GM23338 (cell line): ENCODE results near the gene MARCHF3. TPM values are rescaled to one million over a fixed set of nuclear protein-coding genes. Genes with fewer than 3 reads are reported as not detected.

ENCODE experiments used
- ATAC-seq: fragments of 200-7000 bp; cut with Tn5 transposase; 3 replicates; pipeline ENCODE4 v1.9.1; 2020
- DNase-seq: peaks from one replicate; pipeline ENCODE4 v3.0.0-alpha.2; 2015; ENCODE audit warnings: low spot score
- H2AFZ ChIP-seq: fragments of 200-600 bp; sonication (generic); 2 replicates; pipeline ENCODE4 v1.8.0; 2016; ENCODE audit warnings: antibody characterized with exemption, mild to moderate bottlenecking, moderate library complexity
- H3F3A ChIP-seq: fragments of 200-600 bp; sonication (generic); replicated peaks from 2 replicates; pipeline ENCODE4 v1.8.0; 2017; ENCODE audit warnings: antibody characterized with exemption, mixed run types, low read depth
- H3K27ac ChIP-seq: fragments of 200-600 bp; sonication (generic); 2 replicates; pipeline ENCODE4 v1.6.1; 2016; ENCODE audit warnings: low read depth
- H3K27me3 ChIP-seq: fragments of 200-600 bp; sonication (generic); 2 replicates; pipeline ENCODE4 v1.8.0; 2016; ENCODE audit warnings: mild to moderate bottlenecking, mixed run types, moderate library complexity; ENCODE audit not compliant: insufficient read depth
- H3K36me3 ChIP-seq: fragments of 200-600 bp; sonication (generic); 2 replicates; pipeline ENCODE4 v1.8.0; 2016; ENCODE audit warnings: mild to moderate bottlenecking; ENCODE audit not compliant: insufficient read depth
- H3K4me1 ChIP-seq: fragments of 200-600 bp; sonication (generic); 2 replicates; pipeline ENCODE4 v1.8.0; 2016; ENCODE audit warnings: mild to moderate bottlenecking, moderate library complexity; ENCODE audit not compliant: insufficient read depth
- H3K4me2 ChIP-seq: fragments of 200-600 bp; sonication (generic); 2 replicates; pipeline ENCODE4 v1.7.1; 2017; ENCODE audit warnings: mixed run types
- H3K4me3 ChIP-seq: fragments of 200-600 bp; sonication (generic); 2 replicates; pipeline ENCODE4 v1.6.1; 2016; ENCODE audit warnings: mixed run types
- H3K79me2 ChIP-seq: fragments of 200-600 bp; sonication (generic); replicated peaks from 2 replicates; pipeline ENCODE4 v1.8.0; 2017; ENCODE audit warnings: mild to moderate bottlenecking; ENCODE audit not compliant: insufficient read depth
- H3K9me2 ChIP-seq: fragments of 200-600 bp; sonication (generic); 2 replicates; pipeline ENCODE4 v1.8.0; 2017; ENCODE audit not compliant: insufficient read depth
- H4K20me1 ChIP-seq: fragments of 200-600 bp; sonication (generic); replicated peaks from 2 replicates; pipeline ENCODE4 v1.8.0; 2017; ENCODE audit warnings: mild to moderate bottlenecking; ENCODE audit not compliant: insufficient read depth
- H3K27ac Mint-ChIP-seq: 2 replicates; pipeline ENCODE4 v1.8.0; 2020; ENCODE audit warnings: inconsistent platforms, mild to moderate bottlenecking, moderate library complexity, mixed read lengths
- H3K27me3 Mint-ChIP-seq: 3 replicates; pipeline ENCODE4 v1.8.0; 2022; ENCODE audit warnings: low read depth, mild to moderate bottlenecking, moderate library complexity, mixed read lengths, inconsistent platforms; ENCODE audit not compliant: insufficient read depth, poor library complexity
- H3K36me3 Mint-ChIP-seq: 3 replicates; pipeline ENCODE4 v1.8.0; 2021; ENCODE audit warnings: low read depth, mild to moderate bottlenecking, inconsistent platforms, moderate library complexity, mixed read lengths
- H3K4me1 Mint-ChIP-seq: 3 replicates; pipeline ENCODE4 v1.8.0; 2020; ENCODE audit warnings: mild to moderate bottlenecking, inconsistent platforms, mixed read lengths
- H3K4me3 Mint-ChIP-seq: 3 replicates; pipeline ENCODE4 v1.8.0; 2021; ENCODE audit warnings: moderate library complexity, mild to moderate bottlenecking, inconsistent platforms, mixed read lengths
- H3K9me3 Mint-ChIP-seq: 3 replicates; pipeline ENCODE4 v1.8.0; 2020; ENCODE audit warnings: moderate library complexity, mild to moderate bottlenecking, inconsistent platforms, mixed read lengths
- CREB1 ChIP-seq: fragments of 250-450 bp; sonication (Bioruptor Pico); IDR thresholded peaks from 2 replicates; pipeline ENCODE4 v1.5.0; 2020; ENCODE audit warnings: low read depth, mild to moderate bottlenecking, moderate library complexity
- EZH2 ChIP-seq: fragments of 200-600 bp; sonication (generic); IDR thresholded peaks from one replicate; pipeline ENCODE4 v1.8.0; 2017; ENCODE audit warnings: antibody characterized with exemption, mild to moderate bottlenecking, low read depth; ENCODE audit not compliant: unreplicated experiment
- EZH2phosphoT487 ChIP-seq: fragments of 200-600 bp; sonication (generic); IDR thresholded peaks from one replicate; pipeline ENCODE4 v1.8.1; 2018; ENCODE audit warnings: antibody characterized with exemption; ENCODE audit not compliant: unreplicated experiment
- JUNB ChIP-seq: IDR thresholded peaks from one replicate; pipeline ENCODE4 v1.6.1; 2016; ENCODE audit warnings: antibody characterized with exemption; ENCODE audit not compliant: unreplicated experiment
- NANOG ChIP-seq: IDR thresholded peaks from 2 replicates; pipeline ENCODE4 v1.6.1; 2016; ENCODE audit warnings: antibody characterized with exemption, borderline replicate concordance
- POLR2AphosphoS5 ChIP-seq: IDR thresholded peaks from 2 replicates; pipeline ENCODE4 v1.6.1; 2016; ENCODE audit warnings: antibody characterized with exemption, low read depth
- STAT1 ChIP-seq: IDR thresholded peaks from one replicate; pipeline ENCODE4 v1.6.1; 2016; ENCODE audit warnings: antibody characterized with exemption; ENCODE audit not compliant: unreplicated experiment
- ZNF114 ChIP-seq: fragments of 250-450 bp; sonication (Bioruptor Pico); IDR thresholded peaks from 2 replicates; pipeline ENCODE4 v1.5.0; 2020; ENCODE audit warnings: mild to moderate bottlenecking, moderate library complexity
- ZNF331 ChIP-seq: fragments of 250-450 bp; sonication (Bioruptor Pico); IDR thresholded peaks from 2 replicates; pipeline ENCODE4 v1.5.0; 2020; ENCODE audit warnings: low read depth, mild to moderate bottlenecking, moderate library complexity
- ZNF462 ChIP-seq: fragments of 250-450 bp; sonication (Bioruptor Pico); IDR thresholded peaks from 2 replicates; pipeline ENCODE4 v1.5.0; 2020; ENCODE audit warnings: mild to moderate bottlenecking, moderate library complexity
- polyA plus RNA-seq: library from polyadenylated mRNA; unstranded; fragments of >200 nt; fragmentation: Nextera tagmentation; extraction: Ambion mirVana; gene quantifications from 2 replicates; pipeline ENCODE4 v1.2.1, GENCODE V29; 2016
- total RNA-seq: library from RNA; depleted of rRNA; stranded (reverse); fragments of >200 nt; shearing (Covaris generic); gene quantifications from 2 replicates; pipeline ENCODE4 v1.2.3, GENCODE V29; 2014
- TF ChIP-seq, protein P1 (sequence below), 2 experiments: fragments of 200-600 bp in 1 of 2; sonication (generic) in 1 of 2; conservative IDR thresholded peaks; 2 replicates each; pipeline versions ENCODE4 v1.5.1 to v1.6.1; 2016 to 2017; ENCODE audit warnings: antibody characterized with exemption in 2 of 2, low read depth in 2 of 2, mild to moderate bottlenecking in 2 of 2, moderate library complexity in 1 of 2
- TF ChIP-seq, protein P2 (sequence below): IDR thresholded peaks from 2 replicates; pipeline ENCODE4 v1.6.1; 2016; ENCODE audit warnings: antibody characterized with exemption
- TF ChIP-seq, protein P3 (sequence below): IDR thresholded peaks from one replicate; pipeline ENCODE4 v1.6.1; 2018; ENCODE audit warnings: antibody characterized with exemption; ENCODE audit not compliant: unreplicated experiment

Gene MARCHF3
- total and polyA plus RNA-seq, 2 experiments from 2014 or later: 7.0 to 12.7 TPM

- H3K36me3 ChIP-seq: no peaks in the 10 kb centered on the region
- ATAC-seq: no peak
- H3K4me1 ChIP-seq: no peaks in the 10 kb centered on the region; the same call in 1 of the 2 replicates
- Mint-ChIP-seq H3K27me3 (no peaks in the 10 kb centered on the region), H3K4me1 (peaks cover 10% of the 10 kb centered on the region), H3K36me3 (no peaks in the 10 kb centered on the region), H3K27ac (no peak overlapping the region), H3K4me3 (no peak overlapping the region), H3K9me3 (no peaks in the 10 kb centered on the region)
- no peaks in the 10 kb centered on the region for H3K9me2 ChIP-seq
- TF ChIP-seq ZNF462 (CRISPR knock-in tag) (no peak), STAT1 (no peak), NANOG (no peak), CREB1 (CRISPR knock-in tag) (no peak), JUNB (no peak), EZH2phosphoT487 (no peak), POLR2AphosphoS5 (no peak), ZNF114 (no peak), EZH2 (no peak), ZNF331 (CRISPR knock-in tag) (no peak)
- TF ChIP-seq, protein P1, sequence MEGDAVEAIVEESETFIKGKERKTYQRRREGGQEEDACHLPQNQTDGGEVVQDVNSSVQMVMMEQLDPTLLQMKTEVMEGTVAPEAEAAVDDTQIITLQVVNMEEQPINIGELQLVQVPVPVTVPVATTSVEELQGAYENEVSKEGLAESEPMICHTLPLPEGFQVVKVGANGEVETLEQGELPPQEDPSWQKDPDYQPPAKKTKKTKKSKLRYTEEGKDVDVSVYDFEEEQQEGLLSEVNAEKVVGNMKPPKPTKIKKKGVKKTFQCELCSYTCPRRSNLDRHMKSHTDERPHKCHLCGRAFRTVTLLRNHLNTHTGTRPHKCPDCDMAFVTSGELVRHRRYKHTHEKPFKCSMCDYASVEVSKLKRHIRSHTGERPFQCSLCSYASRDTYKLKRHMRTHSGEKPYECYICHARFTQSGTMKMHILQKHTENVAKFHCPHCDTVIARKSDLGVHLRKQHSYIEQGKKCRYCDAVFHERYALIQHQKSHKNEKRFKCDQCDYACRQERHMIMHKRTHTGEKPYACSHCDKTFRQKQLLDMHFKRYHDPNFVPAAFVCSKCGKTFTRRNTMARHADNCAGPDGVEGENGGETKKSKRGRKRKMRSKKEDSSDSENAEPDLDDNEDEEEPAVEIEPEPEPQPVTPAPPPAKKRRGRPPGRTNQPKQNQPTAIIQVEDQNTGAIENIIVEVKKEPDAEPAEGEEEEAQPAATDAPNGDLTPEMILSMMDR (conservative IDR thresholded peaks at IDR 0.05; ENCODE audit: low read depth in 2 of 2): no peak
- TF ChIP-seq, protein P2, sequence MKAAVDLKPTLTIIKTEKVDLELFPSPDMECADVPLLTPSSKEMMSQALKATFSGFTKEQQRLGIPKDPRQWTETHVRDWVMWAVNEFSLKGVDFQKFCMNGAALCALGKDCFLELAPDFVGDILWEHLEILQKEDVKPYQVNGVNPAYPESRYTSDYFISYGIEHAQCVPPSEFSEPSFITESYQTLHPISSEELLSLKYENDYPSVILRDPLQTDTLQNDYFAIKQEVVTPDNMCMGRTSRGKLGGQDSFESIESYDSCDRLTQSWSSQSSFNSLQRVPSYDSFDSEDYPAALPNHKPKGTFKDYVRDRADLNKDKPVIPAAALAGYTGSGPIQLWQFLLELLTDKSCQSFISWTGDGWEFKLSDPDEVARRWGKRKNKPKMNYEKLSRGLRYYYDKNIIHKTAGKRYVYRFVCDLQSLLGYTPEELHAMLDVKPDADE: no peak
- TF ChIP-seq, protein P3, sequence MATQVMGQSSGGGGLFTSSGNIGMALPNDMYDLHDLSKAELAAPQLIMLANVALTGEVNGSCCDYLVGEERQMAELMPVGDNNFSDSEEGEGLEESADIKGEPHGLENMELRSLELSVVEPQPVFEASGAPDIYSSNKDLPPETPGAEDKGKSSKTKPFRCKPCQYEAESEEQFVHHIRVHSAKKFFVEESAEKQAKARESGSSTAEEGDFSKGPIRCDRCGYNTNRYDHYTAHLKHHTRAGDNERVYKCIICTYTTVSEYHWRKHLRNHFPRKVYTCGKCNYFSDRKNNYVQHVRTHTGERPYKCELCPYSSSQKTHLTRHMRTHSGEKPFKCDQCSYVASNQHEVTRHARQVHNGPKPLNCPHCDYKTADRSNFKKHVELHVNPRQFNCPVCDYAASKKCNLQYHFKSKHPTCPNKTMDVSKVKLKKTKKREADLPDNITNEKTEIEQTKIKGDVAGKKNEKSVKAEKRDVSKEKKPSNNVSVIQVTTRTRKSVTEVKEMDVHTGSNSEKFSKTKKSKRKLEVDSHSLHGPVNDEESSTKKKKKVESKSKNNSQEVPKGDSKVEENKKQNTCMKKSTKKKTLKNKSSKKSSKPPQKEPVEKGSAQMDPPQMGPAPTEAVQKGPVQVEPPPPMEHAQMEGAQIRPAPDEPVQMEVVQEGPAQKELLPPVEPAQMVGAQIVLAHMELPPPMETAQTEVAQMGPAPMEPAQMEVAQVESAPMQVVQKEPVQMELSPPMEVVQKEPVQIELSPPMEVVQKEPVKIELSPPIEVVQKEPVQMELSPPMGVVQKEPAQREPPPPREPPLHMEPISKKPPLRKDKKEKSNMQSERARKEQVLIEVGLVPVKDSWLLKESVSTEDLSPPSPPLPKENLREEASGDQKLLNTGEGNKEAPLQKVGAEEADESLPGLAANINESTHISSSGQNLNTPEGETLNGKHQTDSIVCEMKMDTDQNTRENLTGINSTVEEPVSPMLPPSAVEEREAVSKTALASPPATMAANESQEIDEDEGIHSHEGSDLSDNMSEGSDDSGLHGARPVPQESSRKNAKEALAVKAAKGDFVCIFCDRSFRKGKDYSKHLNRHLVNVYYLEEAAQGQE: no peak
- H3K27me3 ChIP-seq: no peaks in the 10 kb centered on the region
- H4K20me1 ChIP-seq: no peaks in the 10 kb centered on the region
- peaks cover 7% of the 10 kb centered on the region for H3K79me2 ChIP-seq
- no peak for DNase-seq
- H2AFZ ChIP-seq: no peak overlapping the region
- no peak overlapping the region for H3K27ac ChIP-seq
- no peaks in the 10 kb centered on the region for H3F3A ChIP-seq
- H3K4me2 ChIP-seq: no peak overlapping the region
- H3K4me3 ChIP-seq: no peak overlapping the region
Observed at GRCh38 chr5:127009784-127010183, 20.6 kb downstream of the MARCHF3 start.
